Measurements from ENCODE around the gene FOXC2.

The FOXC2 gene

DNA sequence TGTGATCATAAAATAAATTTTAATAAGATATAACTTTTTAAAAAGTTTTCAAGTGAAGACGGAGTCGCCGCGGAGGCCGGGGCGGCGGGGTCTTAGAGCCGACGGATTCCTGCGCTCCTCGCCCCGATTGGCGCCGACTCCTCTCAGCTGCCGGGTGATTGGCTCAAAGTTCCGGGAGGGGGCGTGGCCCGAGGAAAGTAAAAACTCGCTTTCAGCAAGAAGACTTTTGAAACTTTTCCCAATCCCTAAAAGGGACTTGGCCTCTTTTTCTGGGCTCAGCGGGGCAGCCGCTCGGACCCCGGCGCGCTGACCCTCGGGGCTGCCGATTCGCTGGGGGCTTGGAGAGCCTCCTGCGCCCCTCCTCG lies at the start of gene FOXC2:
Gene FOXC2, plus strand, starts transcription at position 229 of the 365 bp plus-strand sequence. CDS start 507 bp downstream, outside the sequence.
- peak; percentile 91 for DNase-seq (ENCODE audit: low read depth)
- peak within 1 kb of the TSS; percentile 87 for H3K4me3 ChIP-seq (ENCODE audit: low read depth, low read length)

DNA sequence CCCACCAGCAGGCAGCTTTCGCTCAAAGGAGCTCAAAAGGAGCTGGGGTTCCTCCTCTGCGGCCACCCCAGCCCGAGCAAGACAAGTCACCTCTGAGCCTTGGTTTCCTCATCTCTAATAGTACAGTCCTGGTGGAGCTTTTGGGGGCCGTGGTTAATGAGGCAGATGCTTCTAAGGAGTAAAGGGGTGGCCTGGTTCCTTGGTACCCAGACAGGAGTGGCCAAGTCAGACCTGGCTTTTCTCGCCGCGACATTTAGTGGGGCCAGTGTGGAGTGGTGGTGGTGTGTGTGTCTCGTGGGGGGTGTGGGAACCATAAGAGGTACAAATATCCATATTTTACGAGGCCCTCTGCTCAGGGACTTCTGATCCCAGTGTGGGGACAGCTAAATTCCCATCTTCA lies 49.6 kb upstream of the FOXC2 start:
- DNase-seq (ENCODE audit: low read depth): no peak
- no peak overlapping the region for H3K4me3 ChIP-seq (ENCODE audit: low read depth, low read length)

DNA sequence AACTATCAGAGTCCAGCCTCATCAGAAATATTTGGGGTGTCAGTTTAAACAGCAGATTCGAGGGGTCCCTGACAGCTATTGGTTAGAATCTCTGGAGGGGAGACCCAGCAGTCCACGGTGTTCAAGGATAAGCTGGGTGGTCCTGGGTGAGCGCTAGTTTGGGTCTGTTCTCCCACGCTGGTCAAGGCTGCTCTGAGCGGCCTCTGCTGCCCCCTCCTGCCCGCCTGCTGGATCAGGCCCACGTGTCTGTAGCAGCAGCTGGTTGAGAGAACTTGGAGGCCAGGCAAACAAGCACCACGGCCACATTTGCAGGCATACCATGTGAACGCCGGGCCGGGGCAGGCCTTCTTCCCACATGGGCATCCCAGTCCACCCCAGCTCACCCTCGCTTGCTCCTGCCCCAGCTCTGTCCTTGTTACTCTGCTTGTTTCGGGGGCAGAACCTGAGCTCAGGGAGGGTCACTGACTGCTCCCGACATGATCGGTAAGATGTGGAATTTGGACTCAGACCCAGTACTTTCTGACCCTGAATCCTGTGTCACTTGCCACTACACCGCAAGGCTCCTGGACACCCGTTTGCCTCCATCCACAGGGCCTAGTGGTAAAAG lies 48.9 kb upstream of the FOXC2 start:
- DNase-seq (ENCODE audit: low read depth): no peak
- no peak overlapping the region for H3K4me3 ChIP-seq (ENCODE audit: low read depth, low read length)

DNA sequence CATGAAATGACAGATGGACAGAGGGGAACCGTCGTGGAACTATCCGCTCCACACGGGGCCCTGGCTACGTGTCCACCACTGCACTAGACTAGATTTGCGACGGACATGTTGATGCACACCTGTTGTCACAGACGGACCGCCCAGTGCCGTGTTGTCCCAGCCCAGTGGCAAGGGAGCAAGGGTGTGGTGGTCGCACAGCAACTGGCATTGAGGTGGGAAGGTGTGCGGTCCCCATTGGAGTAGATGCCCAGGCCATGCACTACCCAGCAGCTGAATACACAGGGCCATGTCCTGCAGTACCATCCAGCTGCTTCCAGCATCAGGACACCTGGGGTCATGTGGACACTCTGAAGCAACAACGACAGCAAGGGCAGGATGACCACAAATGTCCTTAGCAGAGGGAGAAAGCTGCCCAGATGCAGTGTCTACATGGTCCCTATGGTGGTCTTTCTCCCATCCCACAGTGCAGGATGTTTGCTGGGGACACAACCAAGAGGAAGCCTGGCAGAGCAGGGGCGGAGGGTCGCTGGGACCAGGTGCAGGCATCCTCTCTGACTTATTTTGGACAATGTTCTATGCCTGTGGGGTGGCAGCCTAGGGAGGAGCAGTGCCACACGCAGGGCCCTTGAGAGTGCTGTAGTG lies 47.5 kb upstream of the FOXC2 start:
- H3K4me3 ChIP-seq (ENCODE audit: low read depth, low read length): no peak overlapping the region
- no peak for DNase-seq (ENCODE audit: low read depth)

DNA sequence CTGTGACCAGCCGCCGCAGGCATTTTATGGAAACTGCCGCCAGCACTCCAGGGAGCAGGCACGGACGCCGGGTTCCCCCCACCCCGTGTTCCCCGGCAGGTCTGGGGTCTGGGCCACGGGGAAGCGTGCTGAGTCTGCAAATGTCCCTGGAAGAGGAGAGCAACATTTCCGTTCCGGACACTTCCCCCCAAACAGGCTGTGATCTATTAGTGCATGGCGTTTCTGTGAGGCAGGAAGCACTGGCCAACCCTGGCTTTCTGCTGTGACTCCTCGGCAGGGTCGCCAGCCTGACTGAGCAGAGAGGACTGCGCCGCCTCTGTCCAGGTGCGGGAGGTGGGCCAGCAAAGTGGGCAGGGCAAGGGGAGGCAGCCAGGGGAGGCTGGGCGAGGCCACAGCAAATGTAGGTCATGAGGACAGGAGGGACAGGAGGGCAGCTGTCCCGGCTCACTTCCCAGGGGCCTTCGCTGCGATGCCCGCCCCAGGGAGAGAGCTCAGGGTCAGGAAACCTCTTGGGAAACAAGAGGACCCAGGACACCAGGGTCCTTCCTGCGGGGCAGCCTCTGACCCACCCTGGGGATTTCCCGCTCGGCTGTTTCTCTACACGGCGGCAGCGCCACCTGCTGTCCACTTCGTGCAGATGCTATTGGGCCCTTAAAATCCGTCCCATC lies 46.8 kb upstream of the FOXC2 start:
- no peak for DNase-seq (ENCODE audit: low read depth)
- H3K4me3 ChIP-seq (ENCODE audit: low read depth, low read length): no peak overlapping the region

DNA sequence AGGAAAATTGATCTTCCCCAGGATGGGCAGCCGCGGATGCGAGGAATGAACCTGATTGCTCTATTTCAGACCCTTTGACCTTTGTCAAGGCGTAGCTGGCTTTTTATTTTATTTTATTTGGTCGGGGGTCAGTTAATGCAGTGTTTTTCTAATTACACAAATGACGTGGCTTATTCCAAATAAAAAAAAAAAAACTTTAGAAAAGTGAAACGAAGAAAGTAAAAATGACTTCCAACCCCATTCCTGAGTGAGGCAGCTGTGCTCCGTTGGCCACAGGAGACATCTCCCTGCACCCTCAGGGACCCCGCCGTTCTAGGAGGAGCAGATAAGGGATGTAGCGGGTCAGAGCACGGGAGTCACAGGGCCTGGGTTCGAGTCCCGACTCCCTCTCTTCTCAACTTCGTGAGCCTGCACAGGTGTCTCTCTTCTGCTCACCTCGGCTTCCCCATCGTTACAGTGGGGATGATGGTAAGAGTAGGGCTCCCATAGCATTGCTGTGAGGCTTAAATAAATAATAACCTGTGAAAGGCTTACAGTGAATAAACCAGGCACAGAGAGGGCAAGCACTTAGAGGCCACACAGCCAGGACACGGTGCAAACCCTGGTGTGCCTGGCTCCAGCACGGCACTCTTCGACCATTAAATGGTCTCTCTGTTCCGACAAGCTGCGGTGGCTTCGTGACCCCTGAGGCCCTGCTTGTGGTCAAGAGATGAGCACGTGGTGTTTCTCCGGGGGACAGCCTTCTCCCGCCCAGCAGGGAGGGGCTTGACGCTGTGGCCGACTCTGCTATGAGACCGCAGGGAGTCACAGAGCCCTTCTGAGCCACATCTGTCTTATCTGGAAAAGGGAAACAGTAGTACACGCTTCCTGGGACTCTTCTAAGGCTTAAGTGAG lies 46.1 kb upstream of the FOXC2 start:
- no peak for DNase-seq (ENCODE audit: low read depth)
- peak overlapping the region; percentile 18 for H3K4me3 ChIP-seq (ENCODE audit: low read depth, low read length)

DNA sequence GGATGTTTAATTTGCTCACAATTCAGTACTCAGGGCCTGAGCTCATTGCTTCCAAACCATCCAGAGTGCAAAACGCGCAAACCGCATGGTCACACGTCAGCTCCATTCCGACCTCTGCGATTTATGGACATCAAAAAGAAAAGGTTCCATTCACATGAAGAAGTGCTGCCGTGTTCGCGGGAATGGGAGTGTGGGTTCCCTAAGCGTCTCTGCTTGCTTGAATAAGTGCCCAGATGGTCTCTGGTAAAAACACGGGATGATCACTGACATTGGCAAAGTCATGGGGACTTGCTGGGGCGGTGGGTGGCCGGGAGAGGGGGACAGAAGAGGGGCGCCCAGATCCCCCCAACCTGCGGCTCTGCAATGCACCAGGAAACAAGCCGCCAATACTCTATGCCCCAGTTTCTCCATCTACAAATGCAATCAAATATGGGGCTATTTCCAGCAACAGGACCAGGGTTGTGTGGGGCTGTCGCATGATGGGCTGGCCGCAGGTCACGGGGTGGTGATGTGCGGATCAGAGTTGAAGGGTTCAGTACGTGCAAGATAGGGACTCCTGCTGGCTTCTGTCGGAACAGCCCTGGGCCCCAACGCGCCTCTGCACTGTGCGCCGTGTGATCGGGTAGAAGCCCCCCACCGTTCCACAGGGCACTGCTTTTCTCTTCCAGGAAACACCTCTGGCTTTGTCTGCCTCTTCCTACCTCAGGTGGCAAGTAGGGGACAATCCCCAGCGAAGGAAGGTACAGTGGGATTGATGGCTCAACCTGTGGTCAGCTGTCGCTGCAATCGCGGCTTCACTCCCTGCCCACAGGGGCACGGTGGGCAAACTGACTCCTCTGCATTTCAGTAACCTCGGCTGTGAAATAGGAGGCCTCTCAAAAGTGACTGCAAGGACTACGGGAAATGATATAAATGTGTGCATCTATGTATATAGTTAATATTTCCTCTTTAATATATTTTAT lies 45.1 kb upstream of the FOXC2 start:
- DNase-seq (ENCODE audit: low read depth): no peak

DNA sequence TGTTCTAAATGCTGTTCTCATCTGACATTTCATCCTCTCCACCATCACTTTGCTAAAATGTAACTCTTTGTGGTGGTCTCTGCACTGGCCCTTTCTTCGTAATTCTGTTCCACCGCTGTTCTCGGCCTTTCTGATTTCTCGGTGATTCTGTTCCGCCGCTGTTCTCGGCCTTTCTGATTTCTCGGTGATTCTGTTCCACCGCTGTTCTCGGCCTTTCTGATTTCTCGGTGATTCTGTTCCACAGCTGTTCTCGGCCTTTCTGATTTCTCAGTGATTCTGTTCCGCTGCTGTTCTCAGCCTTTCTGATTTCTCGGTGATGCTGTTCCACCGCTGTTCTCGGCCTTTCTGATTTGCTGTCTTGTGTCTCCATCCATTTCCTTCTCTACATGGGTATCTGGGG lies 44.0 kb upstream of the FOXC2 start:
- H3K4me3 ChIP-seq (ENCODE audit: low read depth, low read length): no peak overlapping the region
- no peak for DNase-seq (ENCODE audit: low read depth)

More for the DNA sequence above, 45.1 kb upstream of the FOXC2 start:
- no peak overlapping the region for H3K4me3 ChIP-seq (ENCODE audit: low read depth, low read length)

DNA sequence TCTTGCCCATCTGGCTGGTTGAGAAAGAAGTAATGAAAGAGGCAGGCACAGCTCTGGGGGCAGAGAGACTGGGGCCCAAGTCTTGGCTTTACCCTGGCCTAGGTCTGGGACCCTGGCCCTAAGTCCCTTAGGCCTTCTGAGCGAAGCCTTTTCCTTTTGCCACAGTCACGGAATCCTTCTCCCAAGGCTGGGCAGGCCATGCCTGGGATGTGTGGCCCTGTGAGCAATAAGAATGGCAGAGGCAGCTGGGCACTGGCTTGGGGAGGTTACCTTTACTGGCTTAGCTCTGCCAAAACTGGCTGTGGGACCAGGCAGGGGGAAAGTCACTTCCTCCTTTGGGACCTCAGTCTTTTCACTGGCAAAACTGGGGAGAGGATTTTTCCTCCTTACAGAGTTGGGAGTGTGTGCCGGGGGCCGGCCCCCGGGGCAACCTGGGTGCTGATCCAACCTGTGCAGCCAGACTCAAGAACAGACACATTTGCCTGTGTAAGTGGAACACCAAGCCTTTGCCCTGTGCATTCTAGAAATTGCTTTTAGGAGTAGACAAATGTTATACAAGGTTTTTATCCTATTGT lies 43.4 kb upstream of the FOXC2 start:
- DNase-seq (ENCODE audit: low read depth): no peak
- no peak overlapping the region for H3K4me3 ChIP-seq (ENCODE audit: low read depth, low read length)

DNA sequence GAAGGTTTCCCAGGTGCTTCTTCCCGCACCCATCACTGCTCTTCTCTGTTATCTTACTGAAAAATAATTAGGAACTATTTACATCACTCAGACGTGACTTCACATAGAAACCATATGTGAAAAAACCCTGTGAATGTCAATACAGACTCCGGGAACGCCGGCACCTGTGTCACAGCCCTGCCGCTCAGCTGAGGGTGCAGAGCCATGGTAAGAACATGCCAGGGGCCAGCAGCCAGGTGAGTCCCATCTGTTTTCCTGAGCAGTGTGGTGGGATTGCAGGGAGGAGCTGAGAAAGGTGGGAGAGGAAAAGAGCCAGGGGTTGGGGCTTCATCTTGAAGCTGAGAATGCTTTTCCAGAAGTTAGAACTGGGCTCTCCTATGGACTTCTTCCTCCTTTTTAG lies 42.6 kb upstream of the FOXC2 start:
- no peak for DNase-seq (ENCODE audit: low read depth)

DNA sequence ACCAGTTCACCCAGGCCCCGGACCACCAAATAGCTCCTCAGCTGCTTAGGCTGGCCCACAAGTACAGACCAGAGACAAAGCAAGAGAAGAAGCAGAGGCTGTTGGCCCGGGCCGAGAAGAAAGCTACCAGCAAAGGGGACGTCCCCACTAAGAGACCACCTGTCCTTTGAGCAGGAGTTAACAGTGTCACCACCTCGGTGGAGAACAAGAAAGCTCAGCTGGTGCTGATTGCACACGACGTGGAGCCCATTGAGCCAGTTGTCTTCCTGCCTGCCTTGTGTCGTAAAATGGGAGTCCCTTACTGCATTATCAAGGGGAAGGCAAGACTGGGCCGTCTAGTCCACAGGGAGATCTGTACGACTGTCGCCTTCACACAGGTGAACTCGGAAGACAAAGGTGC lies 40.9 kb upstream of the FOXC2 start:
- DNase-seq (ENCODE audit: low read depth): no peak
- no peak overlapping the region for H3K4me3 ChIP-seq (ENCODE audit: low read depth, low read length)

More for the DNA sequence above, 42.6 kb upstream of the FOXC2 start:
- H3K4me3 ChIP-seq (ENCODE audit: low read depth, low read length): no peak overlapping the region

DNA sequence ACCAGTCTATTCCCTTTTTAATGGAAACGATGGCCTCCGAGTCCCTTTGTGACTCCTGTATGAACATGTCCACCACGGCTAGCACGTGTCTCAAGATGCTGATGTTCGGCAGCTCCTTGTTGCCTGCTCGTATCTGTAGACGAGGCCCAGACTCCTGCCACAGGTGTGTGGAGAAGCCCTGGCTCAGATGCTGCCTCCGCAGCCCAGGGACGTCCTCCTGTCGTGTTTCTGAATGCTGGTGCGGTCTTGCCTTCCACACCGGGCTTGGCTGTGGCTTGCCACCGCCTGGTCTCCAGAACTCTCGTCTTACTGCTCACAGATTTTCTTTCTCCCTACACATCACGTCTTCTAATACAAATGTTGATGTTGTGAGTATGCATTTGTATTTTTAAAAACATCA lies 39.3 kb upstream of the FOXC2 start:
- no peak overlapping the region for H3K4me3 ChIP-seq (ENCODE audit: low read depth, low read length)
- DNase-seq (ENCODE audit: low read depth): no peak

DNA sequence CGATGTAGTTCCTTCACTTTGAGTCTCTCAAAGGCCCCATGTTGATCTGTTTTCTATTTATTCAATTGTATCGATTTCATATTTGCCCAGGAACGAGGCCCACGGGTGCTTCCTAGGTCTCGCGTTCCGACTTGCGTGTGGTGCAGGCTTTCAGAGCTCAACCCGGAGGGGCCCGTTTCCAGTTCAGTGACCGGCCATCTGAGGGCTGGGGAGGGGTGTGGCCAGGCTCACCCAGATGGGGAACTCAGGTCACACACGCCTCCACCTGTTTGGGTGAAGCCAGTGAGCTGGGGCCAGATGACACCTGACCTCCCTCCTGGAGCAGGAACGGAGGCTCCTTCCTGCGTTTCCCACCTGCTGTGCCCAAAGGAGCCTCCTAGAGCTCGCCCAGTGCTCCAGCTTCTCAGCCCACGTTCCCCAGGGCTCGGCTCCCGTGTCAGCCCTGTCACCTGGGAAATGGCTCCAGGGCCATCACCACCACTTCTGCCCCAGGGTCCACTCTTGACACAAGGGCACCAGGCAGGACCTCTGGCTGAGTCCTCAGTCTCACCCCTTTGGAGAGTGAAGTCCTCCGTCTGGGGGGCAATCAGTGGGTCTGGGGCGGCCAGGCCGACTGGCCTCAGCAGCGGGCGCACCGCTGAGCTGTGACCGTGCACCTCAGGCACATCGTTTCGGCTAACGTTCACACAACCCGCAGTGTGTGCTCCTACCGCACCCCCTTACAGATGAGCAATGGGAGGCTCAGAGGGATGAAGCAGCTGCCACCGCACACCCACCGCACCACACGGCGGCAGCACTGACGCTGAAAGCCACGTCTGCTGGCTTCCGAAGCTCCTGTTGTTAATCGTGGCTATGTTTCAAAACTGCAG lies 38.3 kb upstream of the FOXC2 start:
- H3K4me3 ChIP-seq (ENCODE audit: low read depth, low read length): no peak overlapping the region
- no peak for DNase-seq (ENCODE audit: low read depth)

DNA sequence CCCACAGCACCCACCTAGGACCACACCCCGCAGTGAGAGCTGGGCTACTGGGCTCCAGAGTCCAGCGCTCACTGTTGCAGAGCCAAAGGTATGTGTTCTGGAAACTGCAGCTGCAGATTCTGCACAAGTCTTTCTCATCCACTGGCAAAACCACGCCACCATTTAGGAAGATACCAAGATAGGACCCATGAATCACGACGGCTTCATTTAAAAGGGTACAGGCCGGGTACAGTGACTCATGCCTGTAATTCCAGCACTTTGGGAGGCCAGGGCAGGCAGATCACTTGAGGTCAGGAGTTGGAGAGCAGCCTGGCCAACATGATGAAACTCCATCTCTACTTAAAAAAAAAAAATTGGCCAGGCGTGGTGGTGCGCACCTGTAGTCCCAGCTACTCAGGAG lies 37.5 kb upstream of the FOXC2 start:
- no peak overlapping the region for H3K4me3 ChIP-seq (ENCODE audit: low read depth, low read length)
- DNase-seq (ENCODE audit: low read depth): no peak

DNA sequence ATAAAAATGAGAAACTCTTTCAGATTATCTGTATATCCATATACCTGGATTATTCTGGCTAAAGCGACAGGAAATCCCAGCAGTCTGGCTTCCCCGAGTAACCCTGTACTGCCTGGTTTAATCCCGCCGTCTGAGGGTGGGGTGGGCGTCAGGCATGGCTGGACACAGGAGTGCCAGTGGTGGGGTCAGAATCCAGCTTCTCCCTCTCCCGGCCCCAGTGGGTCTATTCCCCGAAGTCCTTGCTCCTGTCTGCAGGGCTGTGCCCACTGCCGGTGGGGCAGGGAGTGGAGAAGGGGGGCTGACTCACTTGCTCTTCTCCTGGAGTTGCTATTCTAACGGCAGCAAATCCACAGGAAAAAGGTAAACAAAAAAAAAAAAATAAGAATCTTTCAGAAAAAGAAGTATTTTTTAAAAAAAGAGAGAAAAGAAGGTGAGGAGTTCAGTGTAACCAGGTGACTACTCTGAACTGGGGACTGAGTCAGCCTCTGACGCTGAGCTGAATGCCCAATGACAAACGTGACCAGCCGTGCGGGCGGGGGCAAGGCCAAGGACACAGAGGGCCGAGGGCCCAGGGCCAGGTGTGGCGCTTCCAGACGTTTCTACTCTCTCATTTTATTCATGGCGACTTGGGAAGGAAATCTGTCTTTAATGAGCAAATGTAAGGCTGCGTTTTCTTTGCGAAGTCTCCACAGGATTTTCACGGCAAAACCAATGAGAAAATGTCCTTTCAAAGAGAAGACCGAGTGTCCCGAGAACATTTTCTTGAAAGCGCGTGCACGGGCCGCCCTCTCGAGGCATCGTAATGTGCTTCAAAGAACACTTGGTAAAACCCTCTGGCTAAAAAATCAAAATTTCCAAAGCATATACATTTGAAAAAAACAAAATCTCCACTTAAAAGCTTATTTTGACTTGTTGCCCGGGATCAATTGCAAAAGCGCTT lies 36.1 kb upstream of the FOXC2 start:
- no peak for DNase-seq (ENCODE audit: low read depth)
- H3K4me3 ChIP-seq (ENCODE audit: low read depth, low read length): no peak overlapping the region

DNA sequence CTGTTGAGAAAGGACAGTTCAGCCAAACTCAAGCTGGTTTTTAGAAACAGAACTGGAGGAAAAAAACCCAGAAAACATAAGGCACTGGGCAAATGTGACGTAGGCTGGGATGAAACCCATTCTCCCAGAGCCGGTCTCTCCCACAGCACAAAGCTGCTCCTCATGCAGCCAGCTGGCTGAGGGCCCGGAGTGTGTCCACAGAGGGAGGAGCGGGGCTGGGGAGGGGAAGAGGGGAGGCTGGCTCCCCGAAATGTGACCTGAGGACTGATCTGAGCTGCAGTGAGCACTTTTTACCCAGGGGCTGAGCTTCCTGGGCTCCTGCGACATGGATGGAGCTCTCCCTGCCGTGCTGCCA lies 35.5 kb upstream of the FOXC2 start:
- no peak overlapping the region for H3K4me3 ChIP-seq (ENCODE audit: low read depth, low read length)
- no peak for DNase-seq (ENCODE audit: low read depth)

Data from skeletal muscle cell (primary cell).